Memory B cell (primary cell): ENCODE measurements around the gene IL36A.
A peak's percentile ranks its signal among the peaks of the same experiment; 100 is the strongest.

Source experiments
- ATAC-seq: fragments of 150-1000 bp; cut with Tn5 transposase; 2 replicates; pipeline ENCODE4 v1.10.0; 2021; ENCODE audit warnings: low read depth, mild to moderate bottlenecking, moderate library complexity
- DNase-seq, 2 donors: peaks; one replicate each; pipeline ENCODE4 v3.0.0; 2022; ENCODE audit warnings: low spot score in 2 of 2
- H3K27ac Mint-ChIP-seq: one replicate; pipeline ENCODE4 v1.8.0; 2022; ENCODE audit warnings: mild to moderate bottlenecking, moderate library complexity, mixed read lengths
- H3K27me3 Mint-ChIP-seq: one replicate; pipeline ENCODE4 v1.8.0; 2022; ENCODE audit warnings: mixed read lengths
- H3K36me3 Mint-ChIP-seq: one replicate; pipeline ENCODE4 v1.8.0; 2022; ENCODE audit warnings: mild to moderate bottlenecking, mixed read lengths
- H3K4me1 Mint-ChIP-seq: one replicate; pipeline ENCODE4 v1.8.0; 2022; ENCODE audit warnings: mixed read lengths
- H3K4me3 Mint-ChIP-seq: one replicate; pipeline ENCODE4 v1.8.0; 2022; ENCODE audit warnings: mild to moderate bottlenecking, moderate library complexity, mixed read lengths
- H3K9me3 Mint-ChIP-seq: one replicate; pipeline ENCODE4 v1.8.0; 2022; ENCODE audit warnings: mixed read lengths

IL36A gene

DNA sequence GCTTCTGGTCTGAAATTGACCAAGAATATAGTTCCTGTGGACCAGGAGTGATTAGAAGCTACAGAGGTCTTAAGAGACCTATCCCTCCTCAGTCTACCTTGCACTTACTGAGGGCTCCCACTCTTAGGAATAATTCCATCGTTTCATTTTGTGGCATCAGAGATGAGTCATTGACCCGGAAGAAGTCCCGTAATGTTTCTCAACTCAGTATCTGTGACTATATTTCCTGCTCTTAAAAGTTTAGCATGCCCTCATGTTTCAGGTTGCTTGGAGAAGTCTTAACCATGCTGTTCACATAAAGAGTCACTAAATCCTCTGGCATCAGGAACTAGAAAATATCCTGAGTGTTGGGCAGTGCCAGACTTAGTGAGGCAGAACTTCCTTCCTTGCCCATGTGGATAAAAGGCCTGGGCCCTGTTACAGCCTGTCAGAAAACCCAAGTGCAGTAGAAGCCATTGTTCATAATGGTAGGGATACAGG lies at the start of gene IL36A:
Gene IL36A, plus strand, starts transcription at position 430 of the 480 bp plus-strand sequence. CDS start 413 bp downstream, outside the sequence.
- no peak for DNase-seq
- no peak for ATAC-seq
- Mint-ChIP-seq H3K4me3 (no peak within 1 kb of the TSS), H3K27ac (no peak within 1 kb of the TSS), H3K4me1 (no peaks in the 10 kb centered on the region), H3K27me3 (peaks cover 16% of the 10 kb centered on the region), H3K9me3 (peaks cover 7% of the 10 kb centered on the region), H3K36me3 (peaks cover 5% of the 10 kb centered on the region)

- Mint-ChIP-seq H3K27ac (no peak overlapping the region), H3K4me3 (no peak overlapping the region), H3K36me3 (no peaks in the 10 kb centered on the region), H3K27me3 (no peaks in the 10 kb centered on the region), H3K9me3 (no peaks in the 10 kb centered on the region), H3K4me1 (no peaks in the 10 kb centered on the region)
- no peak for ATAC-seq
- DNase-seq = no peak
Measured at GRCh38 chr2:112957511-112957910, 47.7 kb upstream of the IL36A start.

DNA sequence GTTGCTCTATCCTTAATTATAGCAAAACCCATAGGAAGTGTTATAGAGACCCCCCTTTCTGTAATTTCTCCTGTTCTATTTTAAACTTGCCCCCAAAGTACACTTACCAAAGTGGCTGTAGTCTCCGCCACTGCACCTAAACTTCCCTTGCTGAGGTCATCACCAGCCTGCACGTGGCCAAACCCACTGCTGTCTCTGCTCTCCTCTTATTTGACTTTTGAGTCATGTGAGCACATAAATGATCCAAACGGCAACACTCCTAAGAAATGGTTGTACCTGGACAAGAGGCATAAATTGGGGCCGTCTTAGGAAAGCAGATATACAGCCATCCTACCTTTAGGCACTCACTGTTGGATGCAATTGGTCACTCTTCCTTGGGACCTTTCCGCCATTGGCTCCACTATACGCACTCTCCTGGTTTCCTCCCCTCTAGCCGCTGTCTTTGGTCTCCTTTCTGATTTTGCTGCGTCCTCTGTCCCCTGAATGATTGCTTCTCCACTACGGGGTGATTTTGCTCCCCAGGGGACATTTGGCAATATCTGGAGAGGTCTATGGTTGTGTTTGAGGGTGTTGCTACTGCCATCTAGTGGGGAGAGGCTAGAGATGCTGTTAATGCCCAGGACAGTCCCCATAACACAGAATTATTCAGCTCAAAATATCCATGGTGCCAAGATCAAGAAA lies 46.7 kb upstream of the IL36A start:
- Mint-ChIP-seq H3K4me1 (no peaks in the 10 kb centered on the region), H3K27ac (no peak overlapping the region), H3K27me3 (no peaks in the 10 kb centered on the region), H3K4me3 (no peak overlapping the region), H3K9me3 (no peaks in the 10 kb centered on the region), H3K36me3 (no peaks in the 10 kb centered on the region)
- peak; percentile 81 for ATAC-seq
- peak; percentile 27 to 51 for DNase-seq

GRCh38 chr2:112959109-112959812 lies 46.0 kb upstream of the IL36A start:
- Mint-ChIP-seq H3K4me1 (no peaks in the 10 kb centered on the region), H3K27me3 (no peaks in the 10 kb centered on the region), H3K27ac (no peak overlapping the region), H3K9me3 (no peaks in the 10 kb centered on the region), H3K4me3 (no peak overlapping the region), H3K36me3 (no peaks in the 10 kb centered on the region)
- no peak for DNase-seq
- no peak for ATAC-seq

- DNase-seq = no peak
- Mint-ChIP-seq H3K4me3 (no peak overlapping the region), H3K27me3 (no peaks in the 10 kb centered on the region), H3K27ac (no peak overlapping the region), H3K4me1 (no peaks in the 10 kb centered on the region), H3K9me3 (no peaks in the 10 kb centered on the region), H3K36me3 (no peaks in the 10 kb centered on the region)
- no peak for ATAC-seq
Measured at GRCh38 chr2:112960230-112960825, 44.9 kb upstream of the IL36A start.

- Mint-ChIP-seq H3K9me3 (no peaks in the 10 kb centered on the region), H3K27ac (no peak overlapping the region), H3K36me3 (no peaks in the 10 kb centered on the region), H3K4me3 (no peak overlapping the region), H3K27me3 (no peaks in the 10 kb centered on the region), H3K4me1 (no peaks in the 10 kb centered on the region)
- ATAC-seq = no peak
- no peak for DNase-seq
Measured at GRCh38 chr2:112962308-112963175, 42.7 kb upstream of the IL36A start.

DNA sequence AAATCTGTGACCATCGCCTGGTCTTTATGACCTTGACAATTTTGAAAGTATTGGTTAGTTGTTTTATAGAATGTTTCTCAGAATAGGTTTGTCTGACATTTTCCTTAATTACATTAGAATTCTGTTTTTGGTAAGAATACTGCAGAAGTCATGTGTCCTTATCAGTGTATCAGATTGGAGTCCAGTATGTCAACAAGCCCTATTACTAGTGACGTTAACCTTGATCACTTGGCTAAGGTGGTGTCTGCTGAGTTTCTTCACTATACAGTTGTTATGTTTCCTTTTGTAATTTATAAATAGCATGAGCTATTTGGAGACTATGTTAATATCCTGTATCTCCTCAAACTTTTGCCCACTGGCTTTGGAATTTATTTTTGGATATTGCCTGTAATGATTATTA lies 38.2 kb upstream of the IL36A start:
- H3K36me3 Mint-ChIP-seq = no peaks in the 10 kb centered on the region
- no peak for ATAC-seq
- DNase-seq = no peak
- H3K4me1 Mint-ChIP-seq = peaks cover 3% of the 10 kb centered on the region
- H3K9me3 Mint-ChIP-seq = no peaks in the 10 kb centered on the region
- no peak overlapping the region for H3K4me3 Mint-ChIP-seq
- no peak overlapping the region for H3K27ac Mint-ChIP-seq
- peaks cover 5% of the 10 kb centered on the region for H3K27me3 Mint-ChIP-seq

DNA sequence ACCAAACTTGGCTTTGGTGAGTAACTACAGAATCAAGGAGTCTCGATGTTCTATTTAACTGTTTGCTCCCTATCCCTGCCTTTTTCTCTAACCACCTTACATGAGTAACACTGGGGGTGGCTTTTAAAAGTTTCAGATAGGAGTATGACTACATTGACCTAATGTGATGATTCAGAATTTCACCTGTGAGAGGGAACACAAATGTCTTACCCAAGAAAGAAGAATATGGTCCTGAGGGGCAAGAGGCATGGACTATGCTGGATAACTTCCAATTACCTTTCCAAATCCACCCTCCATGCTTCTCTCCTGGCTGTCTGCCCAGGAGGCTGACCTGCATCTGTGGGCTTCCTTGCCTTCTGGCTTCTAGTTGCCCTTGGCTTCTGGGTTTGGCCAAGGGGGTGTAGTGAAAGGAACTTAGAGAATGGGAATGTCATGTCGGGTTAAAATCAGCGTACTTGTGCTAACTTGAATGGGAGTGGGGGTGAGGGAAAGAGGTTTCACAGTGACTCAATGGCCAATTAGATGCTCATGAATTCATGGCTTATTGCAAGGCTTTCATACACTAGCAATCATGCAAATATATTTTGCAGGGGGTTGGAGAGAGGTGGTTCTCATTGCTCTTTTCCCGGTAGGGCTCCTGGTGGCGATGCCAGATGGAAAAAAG lies 32.7 kb upstream of the IL36A start:
- DNase-seq (no peak), ATAC-seq (no peak)
- Mint-ChIP-seq H3K27me3 (peaks cover 16% of the 10 kb centered on the region), H3K36me3 (no peaks in the 10 kb centered on the region), H3K27ac (no peak overlapping the region), H3K4me1 (peaks cover 3% of the 10 kb centered on the region), H3K9me3 (no peaks in the 10 kb centered on the region), H3K4me3 (no peak overlapping the region)

GRCh38 chr2:112973156-112973555 lies 32.1 kb upstream of the IL36A start:
- ATAC-seq (no peak), DNase-seq (no peak)
- Mint-ChIP-seq H3K4me1 (peaks cover 3% of the 10 kb centered on the region), H3K27ac (no peak overlapping the region), H3K36me3 (no peaks in the 10 kb centered on the region), H3K9me3 (no peaks in the 10 kb centered on the region), H3K27me3 (peaks cover 16% of the 10 kb centered on the region), H3K4me3 (no peak overlapping the region)

DNA sequence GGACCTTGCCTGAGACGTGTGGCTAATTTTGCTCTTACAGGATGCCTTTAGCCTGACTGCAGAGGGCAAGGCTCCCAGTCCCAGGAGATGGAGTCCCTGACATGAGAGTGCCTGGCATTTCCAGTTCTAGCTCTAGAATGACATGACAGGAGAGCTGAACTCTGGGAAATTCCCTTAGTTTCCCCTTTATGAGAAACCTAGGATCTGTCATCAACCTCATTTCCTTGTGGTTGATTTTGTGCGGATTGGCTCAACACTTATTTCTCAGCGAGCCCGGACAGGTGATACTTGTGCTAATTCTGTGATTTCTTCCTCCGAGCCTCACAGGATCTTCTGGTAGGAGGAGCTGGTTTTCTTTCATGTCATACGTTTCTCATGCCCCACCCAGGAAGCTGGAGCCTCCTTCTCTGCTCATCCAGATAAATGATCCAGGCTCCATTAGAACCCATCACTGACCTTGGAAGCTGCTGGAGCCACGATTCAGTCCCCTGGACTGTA lies 27.7 kb upstream of the IL36A start, which contains the start of gene IL36G:
Gene IL36G, plus strand, starts transcription at position 448 of the 498 bp plus-strand sequence. CDS start 633 bp downstream, outside the sequence.
- no peaks in the 10 kb centered on the region for H3K9me3 Mint-ChIP-seq
- H3K4me1 Mint-ChIP-seq = no peaks in the 10 kb centered on the region
- H3K36me3 Mint-ChIP-seq = no peaks in the 10 kb centered on the region
- no peak within 1 kb of the TSS for H3K27ac Mint-ChIP-seq
- H3K27me3 Mint-ChIP-seq = peaks cover 11% of the 10 kb centered on the region
- ATAC-seq (no peak), DNase-seq (no peak)
- no peak within 1 kb of the TSS for H3K4me3 Mint-ChIP-seq

DNA sequence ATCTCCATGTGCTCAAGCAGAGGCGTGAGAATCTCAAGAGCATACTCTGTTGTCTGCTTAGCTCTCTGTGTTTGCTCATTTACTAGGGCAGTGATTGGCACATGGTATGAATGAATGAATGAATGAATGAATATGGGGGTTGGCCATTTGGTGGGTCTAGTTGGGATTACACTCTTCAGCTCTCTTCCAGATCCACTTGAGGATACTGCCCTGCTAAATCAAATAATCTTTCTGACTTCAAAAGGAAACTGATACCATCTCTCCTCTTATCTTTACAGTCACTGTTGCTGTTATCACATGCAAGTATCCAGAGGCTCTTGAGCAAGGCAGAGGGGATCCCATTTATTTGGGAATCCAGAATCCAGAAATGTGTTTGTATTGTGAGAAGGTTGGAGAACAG lies 25.5 kb upstream of the IL36A start:
- DNase-seq (no peak), ATAC-seq (no peak)
- Mint-ChIP-seq H3K27ac (no peak overlapping the region), H3K9me3 (no peaks in the 10 kb centered on the region), H3K4me1 (no peaks in the 10 kb centered on the region), H3K4me3 (no peak overlapping the region), H3K27me3 (peaks cover 11% of the 10 kb centered on the region), H3K36me3 (no peaks in the 10 kb centered on the region)

DNA sequence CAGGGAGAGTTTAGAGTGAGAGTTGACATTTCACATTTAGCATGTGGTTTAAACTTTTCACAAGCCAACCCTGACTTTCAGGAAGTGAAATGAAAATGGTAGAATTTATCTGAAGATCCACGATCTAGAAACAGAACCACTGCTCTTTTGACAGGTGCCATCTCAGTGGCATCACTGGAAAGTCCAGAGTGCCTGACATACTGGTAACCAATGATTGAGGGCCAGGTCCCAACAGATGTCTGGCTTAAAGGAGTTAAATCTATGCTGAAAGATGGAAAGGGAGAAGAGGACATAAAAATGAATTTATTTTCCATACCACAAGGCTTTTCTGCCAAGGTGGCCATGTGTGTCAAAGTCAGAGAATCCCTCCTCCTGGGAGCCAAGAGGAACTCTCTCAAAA lies 24.7 kb upstream of the IL36A start:
- no peak for DNase-seq

DNA sequence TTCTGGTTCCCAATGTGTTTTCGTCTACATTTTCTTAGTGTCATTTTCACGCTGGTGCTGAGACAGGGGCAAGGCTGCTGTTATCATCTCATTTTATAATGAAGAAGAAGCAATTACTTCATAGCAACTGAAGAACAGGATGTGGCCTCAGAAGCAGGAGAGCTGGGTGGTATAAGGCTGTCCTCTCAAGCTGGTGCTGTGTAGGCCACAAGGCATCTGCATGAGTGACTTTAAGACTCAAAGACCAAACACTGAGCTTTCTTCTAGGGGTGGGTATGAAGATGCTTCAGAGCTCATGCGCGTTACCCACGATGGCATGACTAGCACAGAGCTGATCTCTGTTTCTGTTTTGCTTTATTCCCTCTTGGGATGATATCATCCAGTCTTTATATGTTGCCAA lies 20.2 kb upstream of the IL36A start:
- no peak overlapping the region for H3K4me3 Mint-ChIP-seq
- DNase-seq = no peak
- no peaks in the 10 kb centered on the region for H3K36me3 Mint-ChIP-seq
- H3K27me3 Mint-ChIP-seq = no peaks in the 10 kb centered on the region
- ATAC-seq = no peak
- H3K9me3 Mint-ChIP-seq = no peaks in the 10 kb centered on the region
- H3K27ac Mint-ChIP-seq = no peak overlapping the region
- H3K4me1 Mint-ChIP-seq = no peaks in the 10 kb centered on the region

More for the DNA sequence above, 24.7 kb upstream of the IL36A start:
- Mint-ChIP-seq H3K27ac (no peak overlapping the region), H3K36me3 (no peaks in the 10 kb centered on the region), H3K4me1 (no peaks in the 10 kb centered on the region), H3K9me3 (no peaks in the 10 kb centered on the region), H3K4me3 (no peak overlapping the region), H3K27me3 (peaks cover 8% of the 10 kb centered on the region)
- no peak for ATAC-seq
